ENCODE data around the gene FGF1.

FGF1 gene

GRCh38 chr5:142569905-142570304, 116.0 kb downstream of the FGF1 start:
- DNase-seq: no peak

- no peak for DNase-seq
These were observed 116.9 kb downstream of the FGF1 start for GRCh38 chr5:142568996-142569335.

GRCh38 chr5:142568283-142568995, 117.5 kb downstream of the FGF1 start:
- DNase-seq: no peak

GRCh38 chr5:142561486-142562097, 124.3 kb downstream of the FGF1 start:
- no peak for DNase-seq

- DNase-seq: no peak
These were observed 124.9 kb downstream of the FGF1 start for GRCh38 chr5:142561029-142561428.

GRCh38 chr5:142552107-142552506, 133.8 kb downstream of the FGF1 start:
- no peak for DNase-seq

- peak; percentile 72 for DNase-seq
These were observed 134.4 kb downstream of the FGF1 start for GRCh38 chr5:142551338-142552067.

GRCh38 chr5:142550471-142550870, 135.4 kb downstream of the FGF1 start:
- DNase-seq: no peak

GRCh38 chr5:142549834-142550233, 136.1 kb downstream of the FGF1 start:
- no peak for DNase-seq

- peak; percentile 93 for DNase-seq
These were observed 137.1 kb downstream of the FGF1 start for GRCh38 chr5:142548739-142549275.

- no peak for DNase-seq
These were observed 138.2 kb downstream of the FGF1 start for GRCh38 chr5:142547445-142548380.

GRCh38 chr5:142545650-142546322, 140.1 kb downstream of the FGF1 start:
- peak; percentile 31 for DNase-seq

GRCh38 chr5:142544946-142545649, 140.8 kb downstream of the FGF1 start:
- DNase-seq: peak; percentile 48

GRCh38 chr5:142544071-142544753, 141.7 kb downstream of the FGF1 start:
- DNase-seq: peak; percentile 47

GRCh38 chr5:142542906-142543305, 143.0 kb downstream of the FGF1 start:
- peak; percentile 46 for DNase-seq
